ENCODE results near the gene SMIM17.
A peak's percentile ranks its signal among the peaks of the same experiment; 100 is the strongest.

The SMIM17 gene

GRCh38 chr19:56633021-56633420, 9.9 kb upstream of the SMIM17 start:
- DNase-seq (ENCODE audit: extremely low spot score), result no peak
- CTCF ChIA-PET, result no interaction called here
- POLR2A ChIA-PET, result no interaction called here
- TF ChIP-seq ZNF384 (IDR thresholded peaks at IDR 0.05) (no peak), BHLHE40 (IDR thresholded peaks at IDR 0.05; ENCODE audit: borderline replicate concordance) (no peak), LEF1 (IDR thresholded peaks at IDR 0.05; ENCODE audit: borderline replicate concordance) (no peak), ELF4 (IDR thresholded peaks at IDR 0.05) (no peak), SUZ12 (IDR thresholded peaks at IDR 0.05) (no peak), PKNOX1 (IDR thresholded peaks at IDR 0.05) (no peak), L3MBTL2 (conservative IDR thresholded peaks at IDR 0.05) (no peak), NFRKB (IDR thresholded peaks at IDR 0.05) (no peak), FOXA1 (IDR thresholded peaks at IDR 0.05) (no peak), HDGF (IDR thresholded peaks at IDR 0.05; ENCODE audit: borderline replicate concordance) (no peak), TARDBP (IDR thresholded peaks at IDR 0.05) (no peak), FOXK2 (IDR thresholded peaks at IDR 0.05) (no peak)

GRCh38 chr19:56637976-56638555, 4.9 kb upstream of the SMIM17 start:
- POLR2A ChIA-PET, result no interaction called here
- peak; percentile 53 for DNase-seq (ENCODE audit: extremely low spot score)
- TF ChIP-seq LEF1 (IDR thresholded peaks at IDR 0.05; ENCODE audit: borderline replicate concordance), result no peak
- no peak for TF ChIP-seq SUZ12 (IDR thresholded peaks at IDR 0.05)
- TF ChIP-seq BHLHE40 (IDR thresholded peaks at IDR 0.05; ENCODE audit: borderline replicate concordance), result no peak
- TF ChIP-seq NFRKB (IDR thresholded peaks at IDR 0.05), result no peak
- TF ChIP-seq ZNF384 (IDR thresholded peaks at IDR 0.05), result no peak
- TF ChIP-seq HDGF (IDR thresholded peaks at IDR 0.05; ENCODE audit: borderline replicate concordance), result no peak
- TF ChIP-seq TARDBP (IDR thresholded peaks at IDR 0.05), result no peak
- no peak for TF ChIP-seq FOXK2 (IDR thresholded peaks at IDR 0.05)
- no peak for TF ChIP-seq L3MBTL2 (conservative IDR thresholded peaks at IDR 0.05)
- TF ChIP-seq FOXA1 (IDR thresholded peaks at IDR 0.05), result no peak
- TF ChIP-seq FOXM1 (IDR thresholded peaks at IDR 0.05; ENCODE audit: borderline replicate concordance), result no peak
- CTCF ChIA-PET, result no interaction called here

GRCh38 chr19:56639217-56639616, 3.7 kb upstream of the SMIM17 start:
- no peak for DNase-seq (ENCODE audit: extremely low spot score)
- ChIA-PET POLR2A (no interaction called here), CTCF (no interaction called here)
- no peak for TF ChIP-seq FOXA1 (IDR thresholded peaks at IDR 0.05)
- no peak for TF ChIP-seq BHLHE40 (IDR thresholded peaks at IDR 0.05; ENCODE audit: borderline replicate concordance)
- no peak for TF ChIP-seq TARDBP (IDR thresholded peaks at IDR 0.05)

- DNase-seq (ENCODE audit: extremely low spot score), result no peak
- no peak for TF ChIP-seq PKNOX1 (IDR thresholded peaks at IDR 0.05)
- no peak for TF ChIP-seq ELF4 (IDR thresholded peaks at IDR 0.05)
- no peak for TF ChIP-seq NFRKB (IDR thresholded peaks at IDR 0.05)
- no peak for TF ChIP-seq BHLHE40 (IDR thresholded peaks at IDR 0.05; ENCODE audit: borderline replicate concordance)
- TF ChIP-seq ARNT (IDR thresholded peaks at IDR 0.05), result no peak
- no peak for TF ChIP-seq FOXK2 (IDR thresholded peaks at IDR 0.05)
- TF ChIP-seq FOXA1 (IDR thresholded peaks at IDR 0.05), result no peak
- TF ChIP-seq FOXM1 (IDR thresholded peaks at IDR 0.05; ENCODE audit: borderline replicate concordance), result no peak
- TF ChIP-seq L3MBTL2 (conservative IDR thresholded peaks at IDR 0.05), result no peak
- no peak for TF ChIP-seq CTBP1 (IDR thresholded peaks at IDR 0.05; ENCODE audit: borderline replicate concordance)
- TF ChIP-seq HDGF (IDR thresholded peaks at IDR 0.05; ENCODE audit: borderline replicate concordance), result no peak
- TF ChIP-seq LEF1 (IDR thresholded peaks at IDR 0.05; ENCODE audit: borderline replicate concordance), result no peak
- TF ChIP-seq SP1 (IDR thresholded peaks at IDR 0.05), result no peak
- TF ChIP-seq TARDBP (IDR thresholded peaks at IDR 0.05), result no peak
- ChIA-PET POLR2A (no interaction called here), CTCF (no interaction called here)
Measured at GRCh38 chr19:56643460-56643955, 549 bp downstream of the SMIM17 start.

- ChIA-PET POLR2A (no interaction called here), CTCF (no interaction called here)
- no peak for DNase-seq (ENCODE audit: extremely low spot score)
- TF ChIP-seq FOXA1 (IDR thresholded peaks at IDR 0.05) (no peak), NFRKB (IDR thresholded peaks at IDR 0.05) (no peak), FOXM1 (IDR thresholded peaks at IDR 0.05; ENCODE audit: borderline replicate concordance) (no peak), BHLHE40 (IDR thresholded peaks at IDR 0.05; ENCODE audit: borderline replicate concordance) (no peak), SUZ12 (IDR thresholded peaks at IDR 0.05) (no peak), LEF1 (IDR thresholded peaks at IDR 0.05; ENCODE audit: borderline replicate concordance) (no peak), L3MBTL2 (conservative IDR thresholded peaks at IDR 0.05) (no peak), HDGF (IDR thresholded peaks at IDR 0.05; ENCODE audit: borderline replicate concordance) (no peak), SP1 (IDR thresholded peaks at IDR 0.05) (no peak), FOXK2 (IDR thresholded peaks at IDR 0.05) (no peak), ARNT (IDR thresholded peaks at IDR 0.05) (no peak), ZNF384 (IDR thresholded peaks at IDR 0.05) (no peak), TARDBP (IDR thresholded peaks at IDR 0.05) (no peak), ELF4 (IDR thresholded peaks at IDR 0.05) (no peak), CTBP1 (IDR thresholded peaks at IDR 0.05; ENCODE audit: borderline replicate concordance) (no peak), PKNOX1 (IDR thresholded peaks at IDR 0.05) (no peak)
Measured at GRCh38 chr19:56654151-56654550, 11.2 kb downstream of the SMIM17 start.

- CTCF ChIA-PET, result no interaction called here
- TF ChIP-seq FOXM1 (IDR thresholded peaks at IDR 0.05; ENCODE audit: borderline replicate concordance) (no peak), ARNT (IDR thresholded peaks at IDR 0.05) (no peak), HDGF (IDR thresholded peaks at IDR 0.05; ENCODE audit: borderline replicate concordance) (no peak), SP1 (IDR thresholded peaks at IDR 0.05) (no peak), LEF1 (IDR thresholded peaks at IDR 0.05; ENCODE audit: borderline replicate concordance) (no peak), SUZ12 (IDR thresholded peaks at IDR 0.05) (no peak), L3MBTL2 (conservative IDR thresholded peaks at IDR 0.05) (no peak), ELF4 (IDR thresholded peaks at IDR 0.05) (no peak), ZNF384 (IDR thresholded peaks at IDR 0.05) (no peak), TARDBP (IDR thresholded peaks at IDR 0.05) (no peak), FOXA1 (IDR thresholded peaks at IDR 0.05) (no peak)
- POLR2A ChIA-PET, result no interaction called here
- DNase-seq (ENCODE audit: extremely low spot score), result no peak
Measured at GRCh38 chr19:56660381-56661107, 17.6 kb downstream of the SMIM17 start.

All from HEK293T (cell line).